Fibroblast of lung (primary cell): ENCODE data around the gene SLTM.

ENCODE experiments used
- EZH2 ChIP-seq: IDR thresholded peaks from 2 replicates; pipeline ENCODE4 v1.5.1; 2012; ENCODE audit warnings: low read length, control low read depth, mild to moderate bottlenecking; ENCODE audit errors: missing control alignments
- TF ChIP-seq, protein P1 (sequence below), 2 donors: IDR thresholded peaks in 1 of 2; conservative IDR thresholded peaks in 1 of 2; 1 replicate in 1 of 2; 2 replicates in 1 of 2; pipeline ENCODE4 v1.5.1; 2011 to 2012; ENCODE audit warnings: low read length in 2 of 2, control low read depth in 1 of 2, inconsistent platforms in 1 of 2, low read depth in 1 of 2, mild to moderate bottlenecking in 1 of 2

DNA sequence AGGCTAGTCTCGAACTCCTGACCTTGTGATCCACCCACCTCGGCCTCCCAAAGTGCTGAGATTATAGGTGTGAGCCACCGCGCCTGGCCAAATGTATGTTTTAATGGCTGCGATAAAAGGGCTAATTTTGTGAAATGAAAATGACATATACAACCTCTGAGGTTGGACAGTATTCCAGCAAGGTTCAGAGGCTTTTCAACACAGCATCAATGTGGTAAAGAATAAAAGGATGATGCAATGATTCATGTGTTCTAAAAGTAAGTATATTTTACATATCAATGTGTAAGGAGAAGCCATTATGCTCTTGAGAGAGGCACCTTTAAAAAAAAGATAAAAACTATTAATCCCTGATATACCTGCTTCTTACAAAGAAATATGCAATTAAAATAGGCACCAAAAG, 6.7 kb downstream of the SLTM start:
- TF ChIP-seq, protein P1, sequence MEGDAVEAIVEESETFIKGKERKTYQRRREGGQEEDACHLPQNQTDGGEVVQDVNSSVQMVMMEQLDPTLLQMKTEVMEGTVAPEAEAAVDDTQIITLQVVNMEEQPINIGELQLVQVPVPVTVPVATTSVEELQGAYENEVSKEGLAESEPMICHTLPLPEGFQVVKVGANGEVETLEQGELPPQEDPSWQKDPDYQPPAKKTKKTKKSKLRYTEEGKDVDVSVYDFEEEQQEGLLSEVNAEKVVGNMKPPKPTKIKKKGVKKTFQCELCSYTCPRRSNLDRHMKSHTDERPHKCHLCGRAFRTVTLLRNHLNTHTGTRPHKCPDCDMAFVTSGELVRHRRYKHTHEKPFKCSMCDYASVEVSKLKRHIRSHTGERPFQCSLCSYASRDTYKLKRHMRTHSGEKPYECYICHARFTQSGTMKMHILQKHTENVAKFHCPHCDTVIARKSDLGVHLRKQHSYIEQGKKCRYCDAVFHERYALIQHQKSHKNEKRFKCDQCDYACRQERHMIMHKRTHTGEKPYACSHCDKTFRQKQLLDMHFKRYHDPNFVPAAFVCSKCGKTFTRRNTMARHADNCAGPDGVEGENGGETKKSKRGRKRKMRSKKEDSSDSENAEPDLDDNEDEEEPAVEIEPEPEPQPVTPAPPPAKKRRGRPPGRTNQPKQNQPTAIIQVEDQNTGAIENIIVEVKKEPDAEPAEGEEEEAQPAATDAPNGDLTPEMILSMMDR (conservative IDR thresholded peaks at IDR 0.05 in 1 of 2, IDR thresholded peaks at IDR 0.05 in 1 of 2; ENCODE audit: low read depth in 1 of 2, low read length in 2 of 2), result no peak
- TF ChIP-seq EZH2, result no peak
